Erythroblast (primary cell): ENCODE results near the gene AHCY.
"Not testable (repeated sequence)": the region's sequence is repeated elsewhere in the genome, so short reads cannot be mapped to it uniquely, and the experiment has no call there.

Source experiments
- DNase-seq, 2 experiments: peaks; one replicate each; lab custom pipeline; 2025; lab: John Stamatoyannopoulos, UW
- GATA1 ChIP-seq: IDR thresholded peaks from 2 replicates; pipeline ENCODE4 v1.6.1; 2011; ENCODE audit warnings: low read depth, mild to moderate bottlenecking, control low read depth, low read length, moderate library complexity
- POLR2A ChIP-seq: IDR thresholded peaks from 2 replicates; pipeline ENCODE4 v1.6.1; 2011; ENCODE audit warnings: mild to moderate bottlenecking, low read length

The AHCY gene

DNA sequence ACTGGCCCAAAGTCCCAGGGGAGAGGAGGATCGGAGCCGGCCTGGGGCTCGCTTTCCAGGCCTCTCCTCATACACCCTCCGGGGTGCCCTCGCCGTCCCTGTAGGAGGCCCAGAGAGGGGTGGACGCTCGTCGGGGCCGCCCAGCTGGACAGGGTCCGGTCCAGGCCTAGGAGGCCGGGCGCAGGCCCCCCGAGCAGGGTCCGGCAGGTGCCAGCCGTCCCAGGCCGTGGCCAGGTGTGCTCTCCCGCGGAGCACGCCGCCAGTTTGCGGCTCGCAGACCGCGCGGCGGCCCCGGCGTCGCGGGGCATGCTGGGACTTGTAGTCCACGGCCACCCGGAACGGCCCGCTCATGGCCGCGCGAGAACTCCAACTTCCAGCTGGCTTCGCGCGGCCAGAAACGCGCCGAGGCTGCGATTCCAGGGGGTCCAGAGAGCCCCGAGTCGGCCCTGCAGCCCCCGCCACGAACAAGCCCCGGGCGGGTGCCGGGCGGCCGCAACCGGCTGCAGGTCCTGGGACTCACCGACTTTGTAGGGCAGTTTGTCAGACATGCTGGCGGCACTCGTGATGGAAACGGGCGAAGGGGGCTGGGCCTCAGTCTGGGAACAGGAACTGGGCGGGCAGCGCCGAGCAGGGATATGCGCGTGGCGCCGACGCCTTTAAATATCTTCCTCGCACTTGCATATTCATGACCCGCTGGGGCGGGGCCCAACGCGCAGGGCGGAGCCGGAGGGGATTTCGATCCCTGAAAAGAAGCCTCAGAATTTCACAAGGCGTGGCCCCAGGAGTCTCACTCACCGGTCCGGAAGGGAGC lies at the start of gene AHCY:
AHCY (minus strand) TSS at position 633 of the 811 bp plus-strand sequence; CDS start at position 548, 85 bp downstream.
- no peak for TF ChIP-seq GATA1
- TF ChIP-seq POLR2A, result peak; percentile 76
- DNase-seq, result peak; percentile 94 to 95

DNA sequence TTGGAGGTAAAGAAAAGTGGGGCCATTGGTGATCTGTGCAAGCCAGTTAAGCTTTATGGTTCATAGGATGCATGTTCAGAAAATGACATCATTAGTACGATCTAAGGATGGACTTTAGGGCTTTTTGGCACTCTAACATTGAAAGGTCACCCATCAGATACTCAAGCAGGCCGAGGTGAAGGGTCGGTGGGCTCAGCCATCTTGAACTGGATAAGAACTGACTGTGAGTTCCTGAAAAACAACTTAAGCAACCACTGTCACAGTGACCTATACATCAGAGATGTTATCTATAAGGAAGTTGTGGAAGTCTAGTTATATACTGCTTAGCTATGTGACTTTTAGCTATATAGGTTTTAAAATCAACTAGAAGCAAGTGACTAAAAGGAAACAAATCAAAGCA lies 46.9 kb upstream of the AHCY start:
- no peak for TF ChIP-seq POLR2A
- no peak for TF ChIP-seq GATA1
- DNase-seq, result peak in 1 of 2 experiments; percentile 18

DNA sequence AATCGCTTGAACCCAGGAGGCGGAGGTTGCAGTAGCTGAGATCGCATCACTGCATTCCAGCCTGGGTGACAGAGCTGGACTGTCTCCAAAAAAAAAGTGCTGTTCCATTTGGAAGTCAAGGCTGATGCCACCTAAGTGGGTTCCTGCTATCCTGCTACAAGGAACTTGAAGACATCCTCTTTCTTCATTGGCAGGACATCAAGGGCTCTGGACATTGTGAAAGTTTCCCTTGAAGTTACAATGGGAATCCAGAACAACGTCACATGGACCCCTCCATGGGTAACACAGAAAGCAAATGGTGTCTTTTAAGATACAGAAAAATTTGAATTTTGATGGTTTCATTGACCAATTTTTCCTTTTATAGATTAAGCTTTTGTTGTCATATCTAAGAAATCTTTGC lies 44.4 kb upstream of the AHCY start:
- DNase-seq, result no peak
- no peak for TF ChIP-seq GATA1
- TF ChIP-seq POLR2A, result no peak

DNA sequence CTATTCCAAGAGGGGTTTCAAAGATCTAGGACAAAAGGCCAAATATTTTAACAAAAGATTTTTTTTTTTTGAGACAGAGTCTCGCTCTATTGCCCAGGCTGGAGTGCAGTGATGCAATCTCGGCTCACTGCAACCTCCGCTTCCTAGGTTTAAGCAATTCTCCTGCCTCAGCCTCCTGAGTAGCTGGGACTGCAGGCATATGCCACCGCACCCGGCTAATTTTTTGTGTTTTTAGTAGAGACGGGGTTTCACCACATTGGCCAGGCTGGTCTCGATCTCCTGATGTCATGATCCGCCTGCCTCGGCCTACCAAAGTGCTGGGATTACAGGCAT lies 43.3 kb upstream of the AHCY start:
- not testable (repeated sequence) for DNase-seq

DNA sequence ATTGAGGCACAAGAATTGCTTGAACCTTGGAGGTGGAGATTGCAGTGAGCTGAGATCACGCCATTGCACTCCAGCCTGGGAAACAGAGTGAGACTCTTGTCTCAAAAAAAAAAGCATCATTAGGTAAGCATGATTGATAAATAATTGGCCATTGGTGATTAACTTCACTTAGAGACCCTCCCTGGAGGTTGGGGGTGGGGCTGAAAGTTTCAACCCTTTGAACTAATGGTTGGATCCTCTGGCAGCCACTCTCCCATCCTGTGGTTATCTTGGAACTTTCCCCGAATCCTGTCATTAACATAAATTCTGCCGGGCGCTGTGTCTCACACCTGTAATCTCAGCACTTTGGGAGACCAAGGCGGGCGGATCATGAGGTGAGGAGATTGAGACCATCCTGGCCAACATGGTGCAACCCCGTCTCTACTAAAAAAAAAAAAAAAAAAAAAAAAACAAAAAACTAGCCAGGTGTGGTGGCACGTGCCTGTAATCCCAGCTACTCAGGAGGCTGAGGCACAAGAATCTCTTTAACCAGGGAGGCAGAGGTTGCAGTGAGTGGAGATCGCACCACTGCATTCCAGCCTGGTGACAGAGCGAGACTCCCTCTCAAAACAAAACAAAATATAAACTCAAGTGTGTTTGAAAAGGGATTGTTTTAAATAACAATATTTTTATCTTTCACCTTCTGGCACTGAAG lies 42.8 kb upstream of the AHCY start:
- DNase-seq, result not testable (repeated sequence)

DNA sequence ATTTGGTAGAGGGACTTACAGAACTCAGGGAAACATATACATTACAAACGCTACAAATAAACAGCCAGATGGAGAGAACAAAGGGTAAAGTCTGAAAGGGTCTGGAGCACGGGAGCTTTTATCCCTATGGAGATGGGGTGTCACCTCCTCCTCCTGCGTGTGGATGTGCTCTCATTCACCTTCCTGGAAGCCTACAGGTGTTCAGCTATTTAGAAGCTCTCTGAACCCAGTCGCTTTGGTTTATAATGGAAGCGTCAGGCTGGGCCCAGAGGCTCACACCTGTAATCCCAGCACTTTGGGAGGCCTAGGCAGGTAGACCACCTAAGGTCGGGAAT lies 42.2 kb upstream of the AHCY start:
- TF ChIP-seq POLR2A, result no peak
- TF ChIP-seq GATA1, result no peak
- no peak for DNase-seq

DNA sequence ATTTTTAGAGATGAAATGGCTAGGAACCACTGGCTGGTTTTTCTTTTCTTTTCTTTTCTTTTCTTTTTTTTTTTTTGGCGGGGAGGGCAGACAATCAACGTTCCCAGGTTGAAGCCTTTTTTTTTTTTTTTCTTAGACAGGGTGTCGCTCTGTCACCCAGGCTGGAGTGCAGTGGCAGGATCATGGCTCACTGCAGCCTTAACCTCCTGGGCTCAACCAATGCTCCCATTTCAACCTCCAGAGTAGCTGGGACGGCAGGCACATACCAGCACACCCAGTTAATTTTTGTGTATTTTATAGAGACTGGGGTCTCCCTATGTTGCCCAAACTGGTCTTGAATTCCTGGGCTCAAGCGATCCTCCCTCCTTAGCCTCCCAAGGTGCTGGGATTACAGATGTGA lies 41.1 kb upstream of the AHCY start:
- DNase-seq, result no peak
- TF ChIP-seq POLR2A (no peak), GATA1 (no peak)

DNA sequence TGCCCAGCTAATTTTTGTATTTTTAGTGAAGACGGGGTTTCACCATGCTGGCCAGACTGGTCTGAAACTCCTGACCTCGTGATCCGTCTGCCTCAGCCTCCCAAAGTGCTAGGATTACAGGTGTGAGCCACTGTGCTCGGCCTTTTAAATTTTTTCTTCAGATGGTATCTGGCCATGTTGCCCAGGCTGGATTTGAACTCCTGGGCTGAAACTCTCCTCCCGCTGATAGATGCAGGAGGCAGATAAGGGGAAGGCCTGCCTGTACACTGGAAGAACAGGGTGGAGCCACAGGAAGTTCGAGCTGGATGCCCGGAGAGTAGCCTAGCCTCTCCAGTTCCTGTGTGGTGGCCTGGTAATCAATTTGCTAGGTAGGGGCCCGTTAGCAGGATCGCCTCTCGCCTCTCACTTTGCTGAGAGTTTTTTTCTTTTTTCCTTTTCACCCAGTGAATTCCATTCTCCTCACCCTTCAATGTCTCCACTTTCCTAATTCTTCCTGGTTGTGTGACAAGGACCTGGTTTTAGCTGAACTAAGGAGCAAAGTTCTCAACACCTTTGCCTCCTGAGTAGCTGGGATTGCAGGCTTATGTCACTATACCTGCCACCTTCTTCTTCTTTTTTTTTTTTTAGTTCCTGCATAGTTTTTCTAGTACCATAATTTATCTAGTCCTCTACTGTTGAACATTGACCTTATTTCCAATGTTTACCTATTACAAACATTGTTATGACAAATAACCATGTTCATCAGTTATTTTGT lies 40.5 kb upstream of the AHCY start:
- DNase-seq, result no peak
- no peak for TF ChIP-seq POLR2A
- TF ChIP-seq GATA1, result no peak

DNA sequence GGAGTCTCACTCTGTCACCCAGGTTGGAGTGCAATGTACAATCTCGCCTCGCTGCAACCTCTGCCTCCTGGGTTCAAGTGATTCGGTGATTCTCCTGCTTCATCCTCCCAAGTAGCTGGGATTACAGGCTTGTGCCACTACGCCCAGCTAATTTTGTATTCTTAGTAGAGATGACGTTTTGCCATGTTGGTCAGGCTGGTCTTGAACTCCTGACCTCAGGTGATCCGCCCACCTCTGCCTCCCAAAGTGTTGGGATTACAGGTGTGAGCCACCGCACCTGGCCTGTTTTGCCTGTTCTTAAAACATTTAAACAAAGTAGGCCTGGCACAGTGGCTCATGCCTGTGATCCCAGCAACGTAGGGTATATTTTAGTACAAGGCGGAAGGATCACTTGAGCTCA lies 38.0 kb upstream of the AHCY start:
- not testable (repeated sequence) for DNase-seq

DNA sequence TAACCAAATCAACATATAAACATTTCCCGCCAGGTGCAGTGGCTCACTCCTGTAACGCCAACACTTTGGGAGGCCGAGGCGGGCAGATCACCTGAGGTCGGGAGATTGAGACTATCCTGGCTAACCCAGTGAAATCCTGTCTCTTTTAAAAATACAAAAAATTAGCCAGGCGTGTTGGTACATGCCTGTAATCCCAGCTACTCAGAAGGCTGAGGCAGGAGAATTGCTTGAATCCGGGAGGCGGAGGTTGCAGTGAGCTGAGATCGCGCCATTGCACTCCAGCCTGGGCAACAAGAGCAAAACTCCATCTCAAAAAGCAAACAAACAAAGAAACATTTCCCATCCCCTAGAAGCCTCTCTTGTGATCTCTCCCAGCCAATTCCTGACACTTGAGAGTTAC lies 37.6 kb upstream of the AHCY start:
- not testable (repeated sequence) for DNase-seq

DNA sequence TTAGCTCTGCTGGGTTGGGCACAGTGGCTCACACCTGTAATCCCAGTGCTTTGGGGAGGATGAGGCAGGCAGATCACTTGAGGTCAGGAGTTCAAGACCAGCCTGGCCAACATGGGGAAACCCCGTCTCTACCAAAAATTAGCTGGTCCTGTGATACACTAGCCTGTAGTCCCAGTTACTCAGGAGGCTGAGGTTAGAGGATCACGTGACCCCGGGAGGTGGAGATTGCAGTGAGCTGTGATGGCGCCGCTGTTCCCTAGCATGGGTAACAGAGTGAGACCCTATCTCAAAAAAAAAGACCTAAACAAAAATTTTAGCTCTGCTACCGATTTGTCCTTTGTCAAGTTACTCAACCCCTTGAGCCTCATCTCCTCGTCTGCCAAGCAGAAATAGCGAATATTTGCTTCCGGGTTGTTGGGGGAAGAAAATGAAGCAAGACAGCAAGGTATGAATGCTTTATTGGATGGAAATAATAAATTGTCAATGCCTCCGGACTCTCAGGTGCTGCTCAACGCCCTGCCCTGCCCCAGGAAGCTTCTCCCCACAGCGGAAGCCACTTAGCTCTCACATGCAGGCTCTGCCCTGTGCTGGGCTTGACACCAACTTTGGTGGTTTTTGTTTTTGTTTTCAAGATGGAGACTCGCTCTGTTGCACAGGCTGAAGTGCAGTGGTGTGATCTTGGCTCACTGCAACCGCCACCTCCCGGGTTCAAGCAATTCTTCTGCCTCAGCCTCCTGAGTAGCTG lies 35.0 kb upstream of the AHCY start:
- no peak for TF ChIP-seq GATA1
- no peak for TF ChIP-seq POLR2A
- DNase-seq, result no peak

DNA sequence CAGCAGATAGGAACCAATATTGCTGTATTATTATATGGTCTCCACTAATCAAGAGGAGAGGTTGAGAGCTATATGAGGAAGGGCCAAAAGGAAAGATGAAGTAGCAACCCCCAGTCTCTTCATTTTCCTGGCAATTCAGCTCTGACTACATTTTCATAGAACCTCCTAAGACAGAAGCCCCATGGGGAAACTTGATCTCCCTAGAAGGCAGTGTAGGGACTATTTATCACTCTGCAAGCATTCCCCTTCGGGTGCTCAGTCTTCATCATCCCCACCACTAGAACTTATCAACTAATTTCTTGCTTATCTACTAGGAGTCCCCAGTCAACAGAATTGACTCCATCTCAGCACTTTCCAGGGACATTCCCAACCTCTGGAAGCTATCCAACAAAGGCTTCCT lies 34.4 kb upstream of the AHCY start:
- no peak for DNase-seq
- no peak for TF ChIP-seq POLR2A
- no peak for TF ChIP-seq GATA1

DNA sequence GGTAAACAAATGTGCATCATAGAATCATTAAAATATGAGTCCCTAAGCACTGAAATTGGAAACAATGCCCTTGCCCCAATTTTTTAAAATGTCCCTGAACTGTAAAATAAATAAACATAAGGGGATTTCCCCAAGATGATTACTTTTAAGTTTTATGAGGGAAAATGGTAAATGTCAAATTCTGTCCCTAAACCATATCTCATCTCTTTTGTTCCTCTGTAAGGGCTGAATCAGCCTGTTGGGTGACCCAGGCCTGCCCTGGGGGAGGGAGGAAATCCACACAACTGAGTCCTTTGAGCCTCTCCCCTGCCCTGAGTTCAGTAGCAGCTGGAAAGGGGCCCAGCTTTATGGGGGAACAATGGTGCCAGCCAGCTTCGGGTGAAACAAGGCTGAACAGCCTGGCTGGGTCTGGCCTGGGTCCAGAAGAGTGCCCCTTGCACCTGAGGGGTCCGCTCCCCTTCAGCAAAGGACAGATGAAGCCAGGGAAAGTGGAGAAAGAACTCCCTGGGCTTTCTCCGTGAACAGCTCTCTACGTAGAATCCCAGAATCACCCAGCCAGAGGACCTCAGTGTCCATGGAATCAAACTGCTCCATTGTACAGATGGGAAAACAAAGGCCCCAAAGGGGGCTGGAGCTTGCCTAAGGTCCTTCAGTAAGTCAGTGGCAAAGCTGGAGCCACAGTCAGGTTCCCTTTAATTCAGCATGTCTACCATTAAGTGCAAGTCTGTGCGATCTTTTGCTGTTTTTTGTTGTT lies 31.7 kb upstream of the AHCY start:
- TF ChIP-seq POLR2A (no peak), GATA1 (no peak)
- no peak for DNase-seq

DNA sequence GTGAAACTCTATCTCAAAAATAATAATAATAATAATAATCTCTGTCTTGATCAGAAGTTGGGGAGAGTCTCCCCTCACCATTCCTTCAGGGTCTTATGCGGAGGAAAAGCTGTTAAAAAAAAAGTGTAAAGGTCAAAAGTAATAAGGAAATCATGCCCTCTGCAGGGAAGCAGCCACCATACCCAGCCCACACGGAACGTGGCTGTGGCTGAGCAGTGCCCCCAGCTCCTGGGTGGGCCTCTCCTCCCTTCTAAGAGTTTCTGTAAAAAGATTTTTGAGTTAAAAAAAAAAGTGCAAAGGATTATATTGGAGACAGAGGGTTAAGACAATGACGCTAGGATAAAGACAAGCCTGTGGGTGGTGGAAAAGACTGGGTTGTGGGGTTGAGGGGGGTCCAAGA lies 30.6 kb upstream of the AHCY start:
- TF ChIP-seq GATA1 (no peak), POLR2A (no peak)
- no peak for DNase-seq
